ENCODE results near the gene ZNF683.
A peak's percentile ranks its signal among the peaks of the same experiment; 100 is the strongest.

Gene ZNF683

GRCh38 chr1:26358411-26359384 is 13.9 kb downstream of the ZNF683 start:
- DNase-seq (ENCODE audit: low spot score), result peak; percentile 88

- peak; percentile 71 for DNase-seq (ENCODE audit: low spot score)
Observed at GRCh38 chr1:26357121-26357602, 15.4 kb downstream of the ZNF683 start.

- DNase-seq (ENCODE audit: low spot score), result no peak
Observed at GRCh38 chr1:26356106-26356505, 16.4 kb downstream of the ZNF683 start.

GRCh38 chr1:26354972-26355371 is 17.6 kb downstream of the ZNF683 start:
- no peak for DNase-seq (ENCODE audit: low spot score)

- DNase-seq (ENCODE audit: low spot score), result peak; percentile 86
Observed at GRCh38 chr1:26353976-26354820, 18.4 kb downstream of the ZNF683 start, which contains the start of gene CRYBG2. CRYBG2 (minus strand) TSS chr1:26354130; CDS start chr1:26346657, 7,473 bp downstream.

GRCh38 chr1:26353210-26353859 is 19.2 kb downstream of the ZNF683 start:
- no peak for DNase-seq (ENCODE audit: low spot score)

- no peak for DNase-seq (ENCODE audit: low spot score)
Observed at GRCh38 chr1:26352338-26352679, 20.2 kb downstream of the ZNF683 start.

GRCh38 chr1:26351590-26352337 is 20.8 kb downstream of the ZNF683 start:
- peak; percentile 78 for DNase-seq (ENCODE audit: low spot score)

- DNase-seq (ENCODE audit: low spot score), result peak; percentile 74
Observed at GRCh38 chr1:26350701-26351589, 21.6 kb downstream of the ZNF683 start.

GRCh38 chr1:26350343-26350700 is 22.2 kb downstream of the ZNF683 start:
- peak; percentile 11 for DNase-seq (ENCODE audit: low spot score)

GRCh38 chr1:26349877-26350244 is 22.7 kb downstream of the ZNF683 start:
- no peak for DNase-seq (ENCODE audit: low spot score)

- peak; percentile 30 for DNase-seq (ENCODE audit: low spot score)
Observed at GRCh38 chr1:26349188-26349876, 23.2 kb downstream of the ZNF683 start.

GRCh38 chr1:26346274-26347033 is 26.1 kb downstream of the ZNF683 start:
- no peak for DNase-seq (ENCODE audit: low spot score)

- DNase-seq (ENCODE audit: low spot score), result no peak
Observed at GRCh38 chr1:26345718-26346117, 26.8 kb downstream of the ZNF683 start.

- no peak for DNase-seq (ENCODE audit: low spot score)
Observed at GRCh38 chr1:26344147-26344920, 28.2 kb downstream of the ZNF683 start.

- no peak for DNase-seq (ENCODE audit: low spot score)
Observed at GRCh38 chr1:26340047-26340481, 32.5 kb downstream of the ZNF683 start.

GRCh38 chr1:26338670-26339069 is 33.9 kb downstream of the ZNF683 start:
- DNase-seq (ENCODE audit: low spot score), result no peak

- DNase-seq (ENCODE audit: low spot score), result no peak
Observed at GRCh38 chr1:26337625-26338024, 34.9 kb downstream of the ZNF683 start.
